ENCODE results near the gene CCNK.
A peak's percentile ranks its signal among the peaks of the same experiment; 100 is the strongest.

The CCNK gene

GRCh38 chr14:99534333-99534732 lies 53.1 kb downstream of the CCNK start:
- no peak for DNase-seq (ENCODE audit: low spot score)
- POLR2A ChIA-PET (ENCODE audit: low non-redundant PET) = no interaction called here
- H3K27ac ChIP-seq = peak overlapping the region; percentile 65
- no peak for TF ChIP-seq CTCF (conservative IDR thresholded peaks at IDR 0.05; ENCODE audit: low read depth)
- CTCF ChIA-PET = interaction anchor here (0.9 to 1.2 kb wide), 2 partner anchors 28 to 68 kb away, joined by 3 to 4 read pairs; no protein-coding TSS in a partner anchor

GRCh38 chr14:99534863-99535262 lies 53.7 kb downstream of the CCNK start:
- H3K27ac ChIP-seq = peak overlapping the region; percentile 65
- no peak for DNase-seq (ENCODE audit: low spot score)
- POLR2A ChIA-PET (ENCODE audit: low non-redundant PET) = no interaction called here
- CTCF ChIA-PET = interaction anchor here (0.9 to 1.2 kb wide), 2 partner anchors 28 to 67 kb away, joined by 3 to 4 read pairs; no protein-coding TSS in a partner anchor
- no peak for TF ChIP-seq CTCF (conservative IDR thresholded peaks at IDR 0.05; ENCODE audit: low read depth)

GRCh38 chr14:99535448-99535847 lies 54.2 kb downstream of the CCNK start:
- ChIA-PET POLR2A (ENCODE audit: low non-redundant PET) (no interaction called here), CTCF (interaction anchor here (0.6 kb wide), 1 partner anchor 30 kb away, joined by 4 read pairs; no protein-coding TSS in a partner anchor)
- H3K27ac ChIP-seq = peak overlapping the region; percentile 65
- DNase-seq (ENCODE audit: low spot score) = no peak
- TF ChIP-seq CTCF (conservative IDR thresholded peaks at IDR 0.05; ENCODE audit: low read depth) = no peak

GRCh38 chr14:99535908-99536778 lies 54.9 kb downstream of the CCNK start:
- CTCF ChIA-PET = interaction anchor here (0.6 kb wide), 1 partner anchor 29 kb away, joined by 4 read pairs; no protein-coding TSS in a partner anchor
- TF ChIP-seq CTCF (conservative IDR thresholded peaks at IDR 0.05; ENCODE audit: low read depth) = no peak
- POLR2A ChIA-PET (ENCODE audit: low non-redundant PET) = no interaction called here
- peak overlapping the region; percentile 65 for H3K27ac ChIP-seq
- DNase-seq (ENCODE audit: low spot score) = no peak

- POLR2A ChIA-PET (ENCODE audit: low non-redundant PET) = no interaction called here
- H3K27ac ChIP-seq = peak overlapping the region; percentile 65
- TF ChIP-seq CTCF (conservative IDR thresholded peaks at IDR 0.05; ENCODE audit: low read depth) = no peak
- CTCF ChIA-PET = no interaction called here
- peak; percentile 86 for DNase-seq (ENCODE audit: low spot score)
These were observed 56.2 kb downstream of the CCNK start for GRCh38 chr14:99537399-99537798.

- no peak for DNase-seq (ENCODE audit: low spot score)
- ChIA-PET POLR2A (ENCODE audit: low non-redundant PET) (interaction anchor here (0.5 kb wide), 1 partner anchor 75 kb away, joined by 5 read pairs; no protein-coding TSS in a partner anchor), CTCF (interaction anchor here (0.6 to 1.6 kb wide), 3 partner anchors 9 to 20 kb away, joined by 3 to 5 read pairs (median 3); no protein-coding TSS in a partner anchor)
- H3K27ac ChIP-seq = peak overlapping the region; percentile 65
- TF ChIP-seq CTCF (conservative IDR thresholded peaks at IDR 0.05; ENCODE audit: low read depth) = no peak
These were observed 57.1 kb downstream of the CCNK start for GRCh38 chr14:99538275-99538674.
